DND-41 (cell line): ENCODE results near the gene OR13C5.

Experiments
- CTCF ChIP-seq: IDR thresholded peaks from 2 replicates; pipeline ENCODE4 v1.5.1; 2012; ENCODE audit warnings: borderline replicate concordance, low read length, moderate library complexity, mild to moderate bottlenecking; ENCODE audit not compliant: poor library complexity, severe bottlenecking; ENCODE audit errors: extremely low read depth
- EZH2 ChIP-seq: IDR thresholded peaks from 3 replicates; pipeline ENCODE4 v1.6.1; 2012; ENCODE audit warnings: borderline replicate concordance, low read depth, mild to moderate bottlenecking, moderate library complexity, low read length, inconsistent platforms; ENCODE audit not compliant: severe bottlenecking

DNA sequence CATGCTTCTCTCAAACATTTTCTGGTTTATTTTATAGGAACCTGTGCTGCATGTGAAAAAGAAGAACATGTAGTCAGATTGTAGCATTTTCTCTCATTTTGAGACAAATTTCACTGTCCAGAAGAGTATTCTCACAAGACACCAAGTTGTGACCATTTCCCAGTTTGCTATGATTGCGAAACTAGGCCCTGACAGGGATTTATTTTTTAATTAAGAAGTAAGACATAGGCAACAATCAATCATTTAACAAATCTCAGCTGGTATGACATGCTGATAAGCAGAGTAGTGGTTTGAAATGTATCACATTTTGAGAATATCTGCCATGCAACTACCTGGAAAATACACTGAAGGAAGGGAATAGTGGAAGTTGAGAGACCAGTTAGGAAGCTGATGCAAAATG lies 18.7 kb downstream of the OR13C5 start:
- TF ChIP-seq CTCF (no peak), EZH2 (no peak)
